Caco-2 (cell line): ENCODE data around the gene TTN. TPM values are rescaled to one million over a fixed set of nuclear protein-coding genes. Genes with fewer than 3 reads are reported as not detected.
"Not testable (repeated sequence)": the region's sequence is repeated elsewhere in the genome, so short reads cannot be mapped to it uniquely, and the experiment has no call there.

Source experiments
- BruUV-seq: library from RNA; stranded (reverse); fragments of 400-500 nt; replicated peaks from 2 replicates; lab custom pipeline; 2021; lab: Mats Ljungman, UMichigan
- CTCF ChIA-PET: fragments of 300-600 bp; sonication (Branson Sonifier 250); formaldehyde crosslinking; loops from one replicate; lab custom pipeline; 2022; ENCODE audit warnings: antibody characterized with exemption; lab: Charles Lee
- POLR2A ChIA-PET: fragments of 300-600 bp; sonication (Branson Sonifier 250); formaldehyde crosslinking; loops from one replicate; lab custom pipeline; 2022; ENCODE audit warnings: antibody characterized with exemption; lab: Charles Lee
- DNase-seq, 2 experiments: peaks; one replicate each; pipeline versions ENCODE4 v3.0.0 to v3.0.0-alpha.2; 2020 to 2022
- H3K27me3 ChIP-seq: replicated peaks from 2 replicates; pipeline ENCODE4 v1.6.0; 2011; ENCODE audit warnings: low read length; ENCODE audit not compliant: control insufficient read depth, insufficient read depth
- H3K36me3 ChIP-seq: 2 replicates; pipeline ENCODE4 v1.5.1; 2011; ENCODE audit warnings: low read length; ENCODE audit not compliant: control insufficient read depth, insufficient read depth
- H3K4me1 ChIP-seq: fragments of 250-450 bp; sonication (Bioruptor Pico); 2 replicates; pipeline ENCODE4 v1.5.1; 2020; ENCODE audit warnings: mild to moderate bottlenecking
- H3K4me3 ChIP-seq: 2 replicates; pipeline ENCODE4 v1.5.1; 2011; ENCODE audit warnings: low read depth, mild to moderate bottlenecking, control low read depth, low read length
- H3K9me3 ChIP-seq: fragments of 250-450 bp; sonication (Bioruptor Pico); 2 replicates; pipeline ENCODE4 v1.5.1; 2020; ENCODE audit warnings: mild to moderate bottlenecking, moderate library complexity
- H3K27ac Mint-ChIP-seq: one replicate; pipeline ENCODE4 v1.8.0; 2022; ENCODE audit warnings: mixed read lengths; ENCODE audit not compliant: unreplicated experiment
- H3K27me3 Mint-ChIP-seq: one replicate; pipeline ENCODE4 v1.8.0; 2022; ENCODE audit warnings: mixed read lengths; ENCODE audit not compliant: insufficient read depth, unreplicated experiment
- H3K36me3 Mint-ChIP-seq: one replicate; pipeline ENCODE4 v1.8.0; 2022; ENCODE audit warnings: mild to moderate bottlenecking, mixed read lengths; ENCODE audit not compliant: insufficient read depth, unreplicated experiment
- H3K4me1 Mint-ChIP-seq: one replicate; pipeline ENCODE4 v1.8.0; 2022; ENCODE audit warnings: low read depth, mixed read lengths; ENCODE audit not compliant: unreplicated experiment
- H3K4me3 Mint-ChIP-seq: one replicate; pipeline ENCODE4 v1.8.0; 2022; ENCODE audit warnings: mild to moderate bottlenecking, moderate library complexity, mixed read lengths; ENCODE audit not compliant: unreplicated experiment
- H3K9me3 Mint-ChIP-seq: one replicate; pipeline ENCODE4 v1.8.0; 2022; ENCODE audit warnings: mixed read lengths; ENCODE audit not compliant: unreplicated experiment
- CTCF ChIP-seq, 2 experiments: fragments of 200-600 bp in 1 of 2; IDR thresholded peaks; 1 replicate in 1 of 2; 2 replicates in 1 of 2; pipeline versions ENCODE4 v1.5.1 to v1.8.0; 2011 to 2022; ENCODE audit warnings: antibody characterized with exemption in 1 of 2, control low read depth in 1 of 2, inconsistent platforms in 1 of 2, low read depth in 1 of 2, low read length in 1 of 2, mild to moderate bottlenecking in 1 of 2, moderate library complexity in 1 of 2; ENCODE audit not compliant: insufficient read depth in 1 of 2, severe bottlenecking in 1 of 2, unreplicated experiment in 1 of 2
- intact Hi-C: fragments of 100-400 bp; cut with micrococcal nuclease; formaldehyde crosslinking; loops from one replicate; pipeline ENCODE4 v1.10.0; 2022; ENCODE audit not compliant: unreplicated experiment
- total RNA-seq: library from RNA; stranded (reverse); gene quantifications from 2 replicates; pipeline ENCODE4 v1.2.3, GENCODE V29; 2022

TTN gene
- total RNA-seq, 1 experiment from 2014 or later: 9.3 TPM

- Histone ChIP-seq H3K27me3 (no peaks in the 10 kb centered on the region), H3K4me1 (0 out of 2 replicates have a peak, but pooled peaks cover 2% of the 10 kb centered on the region), H3K4me3 (no peak overlapping the region), H3K36me3 (no peaks in the 10 kb centered on the region), H3K9me3 (no peaks in the 10 kb centered on the region)
- intact Hi-C loops: no loop called here
- Mint-ChIP-seq H3K27me3 (no peaks in the 10 kb centered on the region), H3K27ac (no peak overlapping the region), H3K36me3 (peaks cover 10% of the 10 kb centered on the region), H3K4me1 (no peaks in the 10 kb centered on the region), H3K9me3 (no peaks in the 10 kb centered on the region), H3K4me3 (no peak overlapping the region)
- CTCF ChIA-PET: no interaction called here
- DNase-seq: no peak
- no TSS peak for BruUV-seq
- POLR2A ChIA-PET: no interaction called here
- TF ChIP-seq CTCF (IDR thresholded peaks at IDR 0.05; ENCODE audit: insufficient read depth in 1 of 2, low read depth in 1 of 2, low read length in 1 of 2, severe bottlenecking in 1 of 2, unreplicated experiment in 1 of 2): no peak
Measured at GRCh38 chr2:178527592-178527991, 279.6 kb downstream of the TTN start.

- BruUV-seq: no TSS peak
- Histone ChIP-seq H3K27me3 (no peaks in the 10 kb centered on the region), H3K4me1 (0 out of 2 replicates have a peak, but pooled peaks cover 2% of the 10 kb centered on the region), H3K9me3 (no peaks in the 10 kb centered on the region), H3K36me3 (no peaks in the 10 kb centered on the region), H3K4me3 (no peak overlapping the region)
- H3K36me3 Mint-ChIP-seq: peaks cover 5% of the 10 kb centered on the region
- CTCF ChIA-PET: no interaction called here
- no peak overlapping the region for H3K4me3 Mint-ChIP-seq
- POLR2A ChIA-PET: no interaction called here
- H3K4me1 Mint-ChIP-seq: no peaks in the 10 kb centered on the region
- H3K9me3 Mint-ChIP-seq: no peaks in the 10 kb centered on the region
- DNase-seq: no peak
- H3K27me3 Mint-ChIP-seq: no peaks in the 10 kb centered on the region
- no peak overlapping the region for H3K27ac Mint-ChIP-seq
- no peak for TF ChIP-seq CTCF (IDR thresholded peaks at IDR 0.05; ENCODE audit: insufficient read depth in 1 of 2, low read depth in 1 of 2, low read length in 1 of 2, severe bottlenecking in 1 of 2, unreplicated experiment in 1 of 2)
- intact Hi-C loops: no loop called here
Measured at GRCh38 chr2:178526256-178526655, 281.0 kb downstream of the TTN start.

- H3K4me1 Mint-ChIP-seq, H3K4me3 ChIP-seq, H3K36me3 Mint-ChIP-seq, DNase-seq, H3K4me3 Mint-ChIP-seq, BruUV-seq, H3K9me3 ChIP-seq, H3K4me1 ChIP-seq, CTCF ChIA-PET, H3K36me3 ChIP-seq, H3K9me3 Mint-ChIP-seq, intact Hi-C loops, H3K27me3 Mint-ChIP-seq, POLR2A ChIA-PET, H3K27me3 ChIP-seq, H3K27ac Mint-ChIP-seq: not testable (repeated sequence)
Measured at GRCh38 chr2:178525460-178525859, 281.8 kb downstream of the TTN start.

- H3K27me3 ChIP-seq, H3K9me3 ChIP-seq, BruUV-seq, POLR2A ChIA-PET, H3K4me1 ChIP-seq, intact Hi-C loops, H3K27me3 Mint-ChIP-seq, H3K4me1 Mint-ChIP-seq, H3K4me3 ChIP-seq, H3K27ac Mint-ChIP-seq, H3K36me3 ChIP-seq, H3K36me3 Mint-ChIP-seq, DNase-seq, H3K9me3 Mint-ChIP-seq, CTCF ChIA-PET, H3K4me3 Mint-ChIP-seq: not testable (repeated sequence)
Measured at GRCh38 chr2:178525010-178525409, 282.2 kb downstream of the TTN start.
